RWPE1 (cell line): ENCODE data around the gene ANO6.
"Not testable (repeated sequence)": the region's sequence is repeated elsewhere in the genome, so short reads cannot be mapped to it uniquely, and the experiment has no call there.

Source experiments
- CTCF ChIA-PET: fragments of 350-600 bp; sonication (Branson Sonifier 250); formaldehyde crosslinking; extraction: SDS; loops from one replicate; lab custom pipeline; 2021; lab: Yijun Ruan, JAX
- POLR2A ChIA-PET: fragments of 400-600 bp; formaldehyde crosslinking; extraction: SDS; loops from one replicate; lab custom pipeline; 2020; ENCODE audit warnings: antibody characterized with exemption; ENCODE audit not compliant: low non-redundant PET; lab: Yijun Ruan, JAX
- DNase-seq: peaks from one replicate; pipeline ENCODE4 v3.0.0; 2012; ENCODE audit warnings: low spot score
- H3K27ac ChIP-seq: fragments of 450-650 bp; 2 replicates; pipeline ENCODE4 v1.5.1; 2017
- TF ChIP-seq, protein P1 (sequence below): fragments of 450-650 bp; conservative IDR thresholded peaks from 2 replicates; pipeline ENCODE4 v1.5.1; 2017; ENCODE audit warnings: low read depth, mild to moderate bottlenecking

The ANO6 gene

GRCh38 chr12:45309836-45310626 is 94.1 kb downstream of the ANO6 start:
- CTCF ChIA-PET: no interaction called here
- TF ChIP-seq, protein P1, sequence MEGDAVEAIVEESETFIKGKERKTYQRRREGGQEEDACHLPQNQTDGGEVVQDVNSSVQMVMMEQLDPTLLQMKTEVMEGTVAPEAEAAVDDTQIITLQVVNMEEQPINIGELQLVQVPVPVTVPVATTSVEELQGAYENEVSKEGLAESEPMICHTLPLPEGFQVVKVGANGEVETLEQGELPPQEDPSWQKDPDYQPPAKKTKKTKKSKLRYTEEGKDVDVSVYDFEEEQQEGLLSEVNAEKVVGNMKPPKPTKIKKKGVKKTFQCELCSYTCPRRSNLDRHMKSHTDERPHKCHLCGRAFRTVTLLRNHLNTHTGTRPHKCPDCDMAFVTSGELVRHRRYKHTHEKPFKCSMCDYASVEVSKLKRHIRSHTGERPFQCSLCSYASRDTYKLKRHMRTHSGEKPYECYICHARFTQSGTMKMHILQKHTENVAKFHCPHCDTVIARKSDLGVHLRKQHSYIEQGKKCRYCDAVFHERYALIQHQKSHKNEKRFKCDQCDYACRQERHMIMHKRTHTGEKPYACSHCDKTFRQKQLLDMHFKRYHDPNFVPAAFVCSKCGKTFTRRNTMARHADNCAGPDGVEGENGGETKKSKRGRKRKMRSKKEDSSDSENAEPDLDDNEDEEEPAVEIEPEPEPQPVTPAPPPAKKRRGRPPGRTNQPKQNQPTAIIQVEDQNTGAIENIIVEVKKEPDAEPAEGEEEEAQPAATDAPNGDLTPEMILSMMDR: no peak
- POLR2A ChIA-PET: no interaction called here
- H3K27ac ChIP-seq: no peak overlapping the region
- DNase-seq: no peak

GRCh38 chr12:45310627-45310968 is 94.7 kb downstream of the ANO6 start:
- CTCF ChIA-PET: no interaction called here
- POLR2A ChIA-PET: no interaction called here
- TF ChIP-seq, protein P1: no peak
- DNase-seq: no peak
- no peak overlapping the region for H3K27ac ChIP-seq

DNA sequence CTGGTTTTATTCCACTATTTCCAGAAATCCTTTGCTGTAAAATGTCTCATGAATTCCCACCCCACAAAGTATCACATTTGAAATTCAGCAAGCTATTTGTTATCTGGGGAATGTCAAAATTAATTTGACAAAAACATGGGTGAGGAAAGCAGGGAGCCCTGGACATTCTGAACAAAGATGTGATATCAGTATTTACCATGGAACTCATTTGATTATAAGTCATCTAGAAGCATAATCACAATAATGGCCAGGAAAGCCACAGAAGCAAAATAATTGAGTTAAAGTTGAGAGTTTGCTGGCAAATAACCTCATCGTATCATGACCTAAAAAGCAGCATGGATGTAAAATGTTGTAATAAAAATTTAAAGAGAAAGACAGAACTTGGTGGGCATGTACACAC is 96.1 kb downstream of the ANO6 start:
- ChIA-PET CTCF (interaction anchor here (0.7 kb wide), 1 partner anchor 14 kb away, joined by 3 read pairs; no protein-coding TSS in a partner anchor), POLR2A (no interaction called here)
- H3K27ac ChIP-seq: no peak overlapping the region
- DNase-seq: no peak
- TF ChIP-seq, protein P1: no peak

- no peak overlapping the region for H3K27ac ChIP-seq
- ChIA-PET CTCF (no interaction called here), POLR2A (no interaction called here)
- TF ChIP-seq, protein P1: no peak
- no peak for DNase-seq
Measured at GRCh38 chr12:45314770-45315169, 98.9 kb downstream of the ANO6 start.

GRCh38 chr12:45315462-45315861 is 99.6 kb downstream of the ANO6 start:
- ChIA-PET CTCF (no interaction called here), POLR2A (no interaction called here)
- TF ChIP-seq, protein P1: no peak
- H3K27ac ChIP-seq: no peak overlapping the region
- DNase-seq: no peak

- POLR2A ChIA-PET, H3K27ac ChIP-seq, DNase-seq, CTCF ChIA-PET: not testable (repeated sequence)
Measured at GRCh38 chr12:45317261-45317660, 101.4 kb downstream of the ANO6 start.

DNA sequence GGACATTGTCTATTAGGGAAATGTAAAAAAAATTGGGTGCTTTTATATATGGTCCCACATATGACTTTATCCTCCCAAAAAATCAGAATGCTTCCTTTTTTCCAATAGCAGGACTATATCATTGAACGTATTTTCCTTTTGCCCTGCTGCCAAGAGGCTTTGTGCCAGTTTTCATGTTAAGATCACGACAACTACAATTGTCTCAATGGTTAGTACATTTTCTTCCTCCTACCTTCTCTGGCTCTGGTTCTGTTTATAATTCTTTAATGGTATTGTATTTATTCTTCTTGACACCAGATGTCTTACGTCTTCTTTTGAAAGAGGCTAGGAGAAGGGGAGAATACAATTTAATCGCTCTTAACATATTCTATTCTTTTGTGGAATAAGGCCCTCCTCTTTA is 106.9 kb downstream of the ANO6 start:
- TF ChIP-seq, protein P1: no peak
- CTCF ChIA-PET: no interaction called here
- POLR2A ChIA-PET: no interaction called here

More for the DNA sequence above, 106.9 kb downstream of the ANO6 start:
- DNase-seq: no peak
- no peak overlapping the region for H3K27ac ChIP-seq
